ENCODE data around the gene RIN3. TPM values are rescaled to one million over a fixed set of nuclear protein-coding genes. Genes with fewer than 3 reads are reported as not detected.

The RIN3 gene
- total RNA-seq, 1 experiment from 2014 or later, result 1.5 TPM

DNA sequence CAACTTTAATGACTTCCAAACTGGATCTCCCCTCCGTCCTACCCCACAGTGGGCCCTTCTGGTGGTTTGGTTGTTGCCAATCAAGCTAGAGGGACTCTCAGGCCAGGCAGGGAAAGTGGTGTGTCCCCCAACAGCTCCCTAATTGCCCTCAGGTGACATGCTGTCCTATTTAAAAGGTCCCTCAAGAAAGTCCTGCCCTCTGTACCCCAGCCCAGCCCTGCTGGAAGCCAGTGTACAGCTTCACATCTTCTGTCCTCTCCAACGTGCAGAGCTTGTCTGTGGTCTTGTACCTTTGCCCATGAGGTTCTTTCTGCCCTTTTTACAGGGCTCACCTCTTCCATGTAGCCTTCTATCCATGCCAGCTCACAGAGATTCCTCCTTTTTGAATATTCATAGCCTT lies 4.2 kb downstream of the RIN3 start:
- H2AFZ ChIP-seq (ENCODE audit: low read length), result no peak overlapping the region
- H2BK20ac ChIP-seq (ENCODE audit: low read depth, low read length, poor library complexity, severe bottlenecking), result no peak overlapping the region
- no peak overlapping the region for H2AK5ac ChIP-seq (ENCODE audit: insufficient read length, low read length)
- H3K79me2 ChIP-seq (ENCODE audit: insufficient read depth, low read length), result no peaks in the 10 kb centered on the region
- H2BK12ac ChIP-seq (ENCODE audit: insufficient read length, low read depth, low read length), result no peak overlapping the region
- H3K18ac ChIP-seq (ENCODE audit: insufficient read length, low read depth, low read length), result no peak overlapping the region
- TF ChIP-seq CTCF (conservative IDR thresholded peaks at IDR 0.05), result no peak
- no peaks in the 10 kb centered on the region for H3K9me3 Mint-ChIP-seq
- H3K27ac ChIP-seq (ENCODE audit: insufficient read length, low read depth, low read length), result no peak overlapping the region
- peaks cover 44% of the 10 kb centered on the region for H3K27me3 Mint-ChIP-seq (ENCODE audit: low read depth)
- no peak overlapping the region for H3K56ac ChIP-seq (ENCODE audit: insufficient read length, low read depth, low read length)
- H2BK5ac ChIP-seq (ENCODE audit: insufficient read length, low read length), result no peak overlapping the region
- peaks cover 0 to 4% of the 10 kb centered on the region in 2 experiments; a peak in 3 of 4 replicates for H3K4me1 Mint-ChIP-seq
- H3T11ph ChIP-seq (ENCODE audit: low read length), result no peak overlapping the region
- no peaks in the 10 kb centered on the region for H3K9me3 ChIP-seq (ENCODE audit: control insufficient read depth, low read depth, low read length)
- no peak overlapping the region for H3K27ac Mint-ChIP-seq
- no peak overlapping the region for H3K23ac ChIP-seq (ENCODE audit: insufficient read length, low read depth, low read length)
- no CpG with 5 or more reads among the region's 2 CpGs for WGBS (ENCODE audit: extremely low coverage, insufficient read length, low lambda C conversion rate)
- H3K9ac ChIP-seq (ENCODE audit: extremely low read depth, insufficient read length, low read length), result no peak overlapping the region
- no peaks in the 10 kb centered on the region for H3K79me1 ChIP-seq (ENCODE audit: insufficient read depth, low read depth, low read length, poor library complexity, severe bottlenecking)
- no peak overlapping the region for H4K8ac ChIP-seq (replicated peaks; ENCODE audit: insufficient read length, low read depth, low read length)
- H3K4me1 ChIP-seq (ENCODE audit: insufficient read depth, low read length), result no peaks in the 10 kb centered on the region
- H2BK15ac ChIP-seq (ENCODE audit: low read depth, low read length), result no peak overlapping the region
- peaks cover 3% of the 10 kb centered on the region; the same call in 1 of the 2 replicates for H3K27me3 ChIP-seq (ENCODE audit: insufficient read depth, low read length)
- no peak overlapping the region for H4K91ac ChIP-seq (ENCODE audit: insufficient read length, low read depth, low read length)
- H2BK120ac ChIP-seq (ENCODE audit: low read depth, low read length, poor library complexity, severe bottlenecking), result no peak overlapping the region
- H4K20me1 ChIP-seq (ENCODE audit: control insufficient read depth, insufficient read depth, insufficient read length), result no peaks in the 10 kb centered on the region
- H3K4me3 Mint-ChIP-seq, result no peak overlapping the region
- no peak for DNase-seq
- peaks cover 12% of the 10 kb centered on the region for H3K23me2 ChIP-seq (ENCODE audit: insufficient read length, low read depth, low read length, poor library complexity, severe bottlenecking)
- H3K4ac ChIP-seq (ENCODE audit: low read depth, low read length), result no peak overlapping the region
- no peak overlapping the region for H4K5ac ChIP-seq (ENCODE audit: insufficient read length, low read depth, low read length)
- H3K4me2 ChIP-seq (ENCODE audit: insufficient read depth, insufficient read length, low read length), result no peak overlapping the region
- H3K36me3 Mint-ChIP-seq (ENCODE audit: insufficient read depth in 1 of 3, low read depth in 3 of 3), result no peaks in the 10 kb centered on the region
- no peak overlapping the region for H3K14ac ChIP-seq (ENCODE audit: insufficient read depth, low read length)
